SU-DHL-6 (cell line): ENCODE results near the gene TROAP.

Source experiments
- CTCF ChIP-seq: fragments of 200-600 bp; sonication (generic); IDR thresholded peaks from one replicate; pipeline ENCODE4 v1.5.1; 2017; ENCODE audit warnings: antibody characterized with exemption, mild to moderate bottlenecking, low read length, moderate library complexity; ENCODE audit not compliant: insufficient read depth, poor library complexity, severe bottlenecking
- EZH2phosphoT487 ChIP-seq: fragments of 200-600 bp; sonication (generic), shearing (Covaris generic); conservative IDR thresholded peaks from 2 replicates; pipeline ENCODE4 v1.6.1; 2018; ENCODE audit warnings: mild to moderate bottlenecking, antibody characterized with exemption, low read length, moderate library complexity, mixed read lengths

- TF ChIP-seq CTCF (peak; percentile 70), EZH2phosphoT487 (no peak)
These were observed 35.6 kb downstream of the TROAP start for GRCh38 chr12:49358483-49359141.
